NCI-H446 treated with DMSO at 0.1 percent for 48 hours (cell line): Measurements from ENCODE around the gene RNF138.
"Not testable (repeated sequence)": the region's sequence is repeated elsewhere in the genome, so short reads cannot be mapped to it uniquely, and the experiment has no call there.

Source experiments
- DNase-seq: peaks from one replicate; lab custom pipeline; 2025; lab: John Stamatoyannopoulos, UW

The RNF138 gene, protein sequence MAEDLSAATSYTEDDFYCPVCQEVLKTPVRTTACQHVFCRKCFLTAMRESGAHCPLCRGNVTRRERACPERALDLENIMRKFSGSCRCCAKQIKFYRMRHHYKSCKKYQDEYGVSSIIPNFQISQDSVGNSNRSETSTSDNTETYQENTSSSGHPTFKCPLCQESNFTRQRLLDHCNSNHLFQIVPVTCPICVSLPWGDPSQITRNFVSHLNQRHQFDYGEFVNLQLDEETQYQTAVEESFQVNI

DNA sequence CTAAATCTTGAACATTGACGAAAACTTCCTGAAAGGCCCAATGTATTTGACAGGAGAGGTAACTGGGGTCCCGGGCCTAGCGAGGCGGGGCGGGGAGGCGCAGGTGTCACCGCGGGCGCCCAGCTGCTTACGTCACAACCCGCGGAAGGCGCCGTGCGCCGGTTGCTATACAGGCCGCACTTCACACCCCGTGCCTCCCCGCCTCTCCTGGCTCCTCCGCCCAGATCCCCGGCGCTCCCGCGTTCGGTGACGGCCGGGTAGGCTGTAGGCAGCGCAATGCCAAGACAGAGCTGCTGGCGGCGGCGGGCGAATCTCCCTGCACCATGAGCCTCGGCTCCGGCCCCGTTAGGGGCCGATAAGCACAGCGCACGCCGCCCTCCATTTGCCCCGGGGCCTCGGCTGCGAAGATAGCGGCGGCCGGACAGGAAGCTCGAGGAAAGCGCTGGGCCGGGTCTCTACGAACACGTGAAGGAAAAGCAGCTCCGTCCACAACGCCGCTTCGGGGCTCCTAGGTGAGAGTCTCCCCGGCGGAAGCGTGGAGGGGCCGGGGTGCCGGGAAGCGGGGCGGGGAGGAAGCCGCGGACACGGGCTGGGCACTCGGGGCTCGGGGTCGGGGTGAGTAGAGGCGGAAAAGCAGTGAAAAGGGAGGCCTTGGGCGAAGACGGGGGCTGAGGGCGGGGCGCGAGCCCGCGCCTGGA lies at the start of gene RNF138:
RNF138 (plus strand) TSS at position 151 of the 698 bp plus-strand sequence. CDS start 903 bp downstream, outside the sequence.
- peak; percentile 67 for DNase-seq

DNA sequence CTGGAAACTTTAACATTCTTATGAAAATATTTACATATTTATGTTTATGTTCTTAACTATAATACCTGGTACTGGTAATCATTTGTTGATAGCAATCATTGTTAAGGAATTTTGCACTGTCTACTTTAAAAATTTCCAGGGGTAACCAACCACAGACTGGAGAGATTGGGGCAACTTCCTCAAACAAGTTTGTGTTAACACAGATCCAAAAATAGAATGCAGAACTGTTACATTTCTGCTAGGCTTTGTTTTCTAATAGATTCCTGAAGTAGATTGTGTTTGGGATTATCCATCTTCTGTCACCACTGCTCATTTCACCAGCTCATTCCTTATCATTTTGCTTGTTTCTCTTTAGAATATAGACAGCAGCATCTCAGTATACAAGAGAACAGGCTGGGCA lies 49.3 kb upstream of the RNF138 start:
- no peak for DNase-seq

DNA sequence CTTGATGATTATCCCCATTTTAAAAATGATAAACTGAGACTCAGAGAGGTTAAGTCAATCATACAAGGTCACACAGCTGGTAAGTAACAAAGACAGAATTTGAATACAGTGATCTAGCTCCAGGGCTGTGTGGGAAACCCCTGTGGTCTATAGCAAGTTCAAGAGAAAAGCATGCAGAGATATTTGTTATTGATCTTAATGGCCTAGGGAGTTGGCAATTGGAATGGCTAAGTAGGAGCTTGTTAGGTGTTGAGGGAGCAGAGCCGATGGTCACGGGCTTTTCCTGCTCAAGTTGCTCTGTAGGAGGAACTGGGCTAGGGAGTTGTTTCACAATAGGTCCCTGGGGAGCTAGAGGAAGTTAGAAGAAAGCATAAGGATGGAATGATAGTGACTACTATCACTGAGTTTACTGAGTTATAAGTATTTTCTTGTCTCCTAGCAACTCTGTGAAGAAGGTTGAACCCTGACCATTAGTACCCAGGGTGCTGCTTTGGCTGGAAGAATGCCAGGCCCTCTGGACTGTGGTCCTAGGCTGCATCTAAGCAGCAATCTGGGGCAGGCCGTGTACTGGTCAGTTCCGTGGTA lies 43.1 kb upstream of the RNF138 start:
- DNase-seq: no peak

DNA sequence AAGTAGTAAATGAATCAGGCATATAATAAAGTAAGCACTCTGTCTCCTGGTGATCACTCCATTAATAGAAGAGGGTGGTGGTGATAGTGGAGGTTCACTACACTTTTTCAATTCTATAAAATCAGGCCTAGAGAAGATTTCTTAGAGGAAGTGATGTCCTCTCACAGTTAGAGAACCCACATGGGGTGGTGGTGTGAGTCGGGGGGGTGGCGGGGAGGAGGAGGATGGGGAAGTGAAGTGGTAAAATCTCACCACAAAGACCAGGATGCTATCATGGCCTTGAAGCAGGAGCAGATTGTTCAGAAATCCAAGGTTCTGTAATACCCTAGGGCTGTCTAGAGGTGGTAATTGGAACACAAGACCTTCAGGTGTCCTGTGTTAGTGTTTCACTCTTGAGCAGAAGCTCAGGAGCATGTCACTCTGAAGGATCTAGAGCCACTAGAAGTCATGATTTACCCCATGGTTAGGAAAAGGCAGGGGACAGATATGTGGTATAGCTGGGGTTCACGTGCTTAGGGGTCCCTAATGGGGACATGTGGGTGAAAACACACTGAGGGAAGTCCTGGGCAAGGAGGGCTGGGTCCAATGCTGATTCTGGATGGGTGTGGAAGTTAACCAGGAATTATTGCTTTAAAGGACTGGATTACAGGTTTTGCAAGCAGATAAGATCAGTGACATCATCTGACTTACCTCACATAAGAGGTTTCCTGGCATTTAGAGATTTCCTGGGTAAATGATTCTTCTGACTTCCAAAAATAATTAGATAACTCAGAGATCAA lies 42.1 kb upstream of the RNF138 start:
- no peak for DNase-seq

DNA sequence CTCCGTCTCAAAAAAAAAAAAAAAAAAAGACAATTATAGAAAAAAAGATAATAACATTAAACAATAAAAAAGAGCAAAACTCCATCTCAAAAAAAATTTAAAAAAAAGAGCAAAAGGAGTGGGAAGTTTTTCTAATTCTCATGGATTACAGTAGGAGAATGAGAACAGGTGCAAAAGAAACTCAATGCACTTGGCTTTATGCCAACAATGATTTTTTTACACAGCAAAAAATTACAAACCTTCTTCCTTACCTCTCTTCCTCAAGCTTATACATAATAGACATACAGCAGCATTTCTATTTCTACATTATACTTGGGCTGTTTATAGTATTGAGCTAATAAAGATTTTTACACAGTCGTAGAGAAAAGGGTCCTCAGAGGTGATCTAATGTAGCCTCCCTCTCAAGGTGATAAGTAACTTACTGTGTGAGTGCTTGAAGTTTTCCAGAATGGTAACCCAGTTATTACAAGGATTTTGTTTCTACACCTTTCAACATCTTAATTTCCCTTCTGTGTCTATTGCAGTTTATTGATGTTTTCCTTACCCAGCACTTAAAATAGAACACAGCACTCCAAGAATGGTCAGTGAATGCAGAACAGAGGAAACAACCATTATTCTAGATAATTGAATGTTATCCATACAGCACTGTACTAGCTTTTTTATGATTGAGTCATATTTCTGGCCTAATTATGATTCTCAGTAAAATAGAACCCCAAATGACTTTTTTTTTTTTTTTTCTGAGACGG lies 34.9 kb upstream of the RNF138 start:
- no peak for DNase-seq

DNA sequence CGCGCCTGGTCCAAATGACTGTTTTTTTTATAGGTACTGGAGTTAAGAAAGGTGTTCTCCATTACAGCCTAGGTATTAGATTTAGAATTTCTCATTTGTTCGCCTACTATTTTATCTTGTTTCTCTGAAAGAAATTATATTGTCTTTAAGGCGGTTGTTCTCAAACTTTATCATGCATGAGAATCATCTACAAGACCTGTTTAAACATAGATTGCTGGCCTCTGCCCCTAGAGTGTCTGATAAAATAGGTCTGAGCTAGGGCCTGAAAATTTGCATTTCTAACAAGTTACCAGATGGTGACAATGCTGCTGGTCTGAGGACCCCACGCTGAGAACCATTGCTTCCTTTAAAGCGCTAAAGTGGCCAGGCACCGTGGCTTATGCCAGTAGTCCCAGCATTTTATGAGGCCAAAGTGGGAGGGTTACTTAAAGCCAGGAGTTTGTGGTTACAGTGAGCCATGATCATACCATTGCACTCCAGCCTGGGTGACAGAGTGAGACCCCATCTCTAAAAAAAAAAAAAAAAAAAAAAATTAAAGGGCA lies 34.0 kb upstream of the RNF138 start:
- DNase-seq: no peak

DNA sequence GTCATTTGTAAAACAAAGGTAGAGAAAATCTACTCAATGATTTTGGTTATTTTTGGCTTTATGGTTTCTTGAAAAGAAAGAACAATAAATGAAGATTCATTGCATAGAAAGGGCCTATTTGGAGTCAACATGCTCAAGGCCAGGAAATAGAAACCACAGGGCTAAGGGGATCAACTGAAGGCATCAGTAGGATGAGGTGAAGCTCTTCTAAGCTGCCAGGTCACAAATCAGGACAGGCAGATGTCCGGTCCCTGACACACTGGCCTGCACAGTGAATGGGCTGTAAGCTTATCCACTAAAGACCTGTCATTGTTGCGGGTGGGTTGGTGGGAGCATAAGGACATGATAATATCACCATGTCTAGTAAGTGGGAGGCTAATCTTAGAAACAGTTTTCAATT lies 31.6 kb upstream of the RNF138 start:
- DNase-seq: no peak

DNA sequence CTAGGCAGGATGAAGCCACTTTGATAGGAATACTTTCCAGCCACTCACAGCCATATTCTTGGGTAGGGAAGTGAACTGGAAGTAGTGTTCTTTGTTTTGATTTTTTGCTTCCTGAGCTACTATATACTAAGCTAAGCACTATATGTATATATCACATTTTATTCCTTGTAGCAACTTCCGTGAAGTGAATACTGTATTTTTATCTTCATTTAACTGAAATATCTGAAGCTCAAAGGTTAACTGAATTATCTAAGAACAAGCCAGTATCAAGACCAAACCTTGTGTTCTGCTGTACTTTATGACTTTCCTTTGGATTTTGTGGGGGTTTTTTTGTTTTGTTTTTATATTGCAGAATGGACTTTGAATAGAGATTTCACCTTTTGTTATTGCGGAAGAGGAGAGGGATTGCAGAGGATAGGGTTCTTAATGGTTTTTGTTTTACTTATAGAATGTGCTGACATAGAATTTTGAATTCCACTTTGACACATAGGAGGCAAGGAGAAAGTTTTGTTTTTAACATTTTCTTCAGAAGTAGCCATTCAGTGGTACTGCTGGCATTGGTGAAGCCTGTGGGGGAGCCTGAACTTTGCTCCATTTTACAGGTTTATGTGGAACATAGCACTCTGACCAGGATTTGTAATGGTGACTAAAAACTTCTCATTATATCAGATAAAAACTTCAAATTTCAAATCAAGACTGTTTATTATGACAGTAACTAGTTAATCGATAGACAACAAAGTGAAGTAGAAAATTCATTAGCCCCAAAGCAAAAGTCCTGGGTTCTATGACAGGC lies 24.1 kb upstream of the RNF138 start:
- DNase-seq: no peak

DNA sequence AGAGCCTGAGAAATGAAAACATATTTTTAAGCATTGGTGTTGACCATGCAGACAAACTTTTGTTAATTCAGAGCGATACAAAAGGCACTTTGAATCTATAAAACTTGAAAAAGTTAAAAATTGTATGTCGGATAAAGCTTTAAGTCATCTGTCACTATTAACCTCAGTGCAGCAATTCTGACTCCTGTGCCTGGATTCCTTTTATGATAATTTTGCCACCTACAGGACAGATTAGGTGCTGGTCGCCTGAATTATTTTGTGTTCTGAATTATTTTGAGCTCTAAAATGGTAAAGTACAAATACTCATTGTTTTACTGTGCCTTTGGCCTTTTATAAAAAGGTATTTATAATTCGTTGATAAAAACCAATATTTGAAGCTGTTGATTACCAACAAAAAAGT lies 19.4 kb upstream of the RNF138 start:
- no peak for DNase-seq

DNA sequence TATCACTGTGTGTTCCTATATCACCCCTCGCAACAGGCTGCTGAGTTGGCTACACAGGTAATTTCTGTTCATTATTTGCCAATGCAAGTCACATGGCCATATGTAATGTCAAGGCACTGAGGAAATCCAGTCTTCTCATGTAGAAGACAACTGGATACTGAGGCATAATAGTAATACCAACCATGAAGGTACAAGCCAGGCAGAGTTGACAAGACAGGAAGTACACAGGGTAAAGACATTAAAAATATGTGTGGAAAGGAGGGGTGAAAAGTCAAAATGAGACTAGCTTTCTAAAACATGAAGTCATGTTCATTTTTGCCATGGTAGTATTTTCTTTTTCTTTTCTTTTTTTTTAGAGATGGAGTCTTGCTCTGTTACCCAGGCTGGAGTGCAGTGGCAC lies 17.5 kb upstream of the RNF138 start:
- no peak for DNase-seq

DNA sequence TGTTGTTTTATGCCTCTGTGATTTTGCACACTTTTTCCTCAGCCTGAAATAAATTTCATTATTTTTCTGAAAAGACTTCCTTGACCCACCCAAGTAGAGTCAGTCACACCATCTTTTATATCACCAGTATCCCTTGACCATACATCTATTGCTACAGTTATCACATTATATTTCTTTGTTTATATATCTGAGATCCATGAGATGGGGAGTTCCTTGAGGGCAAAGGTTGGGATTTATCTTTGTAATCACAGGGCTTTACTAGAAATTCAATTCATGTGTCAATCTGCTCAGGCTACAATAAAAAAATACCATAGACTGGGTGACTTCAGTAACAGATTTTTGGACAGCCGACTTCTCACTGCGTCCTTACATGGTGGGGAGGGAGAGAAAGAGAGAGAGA lies 12.8 kb upstream of the RNF138 start:
- no peak for DNase-seq

DNA sequence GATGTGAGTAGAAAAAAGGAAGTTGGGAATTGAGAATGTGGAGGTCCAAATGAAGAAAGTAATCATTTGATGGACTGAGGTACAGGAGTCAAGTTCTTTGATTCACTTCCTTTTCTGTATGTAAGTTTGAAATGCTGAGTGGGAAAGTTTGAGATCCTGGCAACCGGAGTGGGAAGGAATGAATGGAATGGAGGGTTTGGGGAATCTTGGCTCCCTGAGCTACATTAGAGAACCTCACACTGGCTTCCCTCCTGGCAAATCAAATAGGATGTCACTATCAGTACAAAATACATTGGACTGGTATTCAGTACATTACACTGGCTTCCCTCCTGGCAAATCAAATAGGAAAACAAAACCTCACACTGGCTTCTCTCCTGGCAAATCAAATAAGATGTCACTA lies 9.8 kb upstream of the RNF138 start:
- no peak for DNase-seq

DNA sequence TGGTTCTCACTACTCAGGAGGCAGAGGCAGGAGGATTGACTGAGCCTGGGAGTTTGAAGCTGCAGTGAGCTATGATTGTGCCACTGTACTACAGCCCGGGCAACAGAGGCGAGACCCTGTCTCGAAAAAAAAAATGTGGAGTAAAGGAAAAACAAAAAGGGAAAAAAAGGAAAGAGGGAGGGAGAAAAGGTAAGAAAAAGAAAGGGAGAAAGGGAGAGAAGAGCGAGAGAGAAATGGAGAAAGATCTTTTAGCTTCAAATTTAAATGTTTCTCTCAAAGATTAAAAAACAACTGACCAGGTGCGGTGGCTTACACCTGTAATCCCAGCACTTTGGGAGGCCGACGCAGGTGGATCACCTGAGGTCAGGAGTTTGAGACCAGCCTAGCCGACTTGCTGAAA lies 7.9 kb upstream of the RNF138 start:
- DNase-seq: no peak

DNA sequence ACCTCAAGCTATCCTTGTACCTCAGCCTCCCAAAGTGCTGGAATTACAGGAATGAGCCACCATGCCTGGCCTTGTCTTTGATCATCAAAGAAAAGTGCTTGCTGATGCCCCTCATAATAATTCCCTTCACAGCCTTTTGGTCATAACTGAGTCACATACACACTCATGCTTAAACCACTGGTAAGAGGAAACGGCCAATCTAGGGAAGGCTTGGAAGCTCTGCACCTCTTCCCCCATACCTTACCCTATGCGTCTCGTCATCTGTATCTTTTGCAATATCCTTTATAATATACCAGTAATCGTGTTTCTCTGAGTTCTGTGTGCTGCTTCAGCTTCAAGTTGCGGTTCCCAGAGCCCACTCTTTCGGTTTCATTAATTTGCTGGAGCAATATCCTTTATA lies 4.8 kb upstream of the RNF138 start:
- no peak for DNase-seq

DNA sequence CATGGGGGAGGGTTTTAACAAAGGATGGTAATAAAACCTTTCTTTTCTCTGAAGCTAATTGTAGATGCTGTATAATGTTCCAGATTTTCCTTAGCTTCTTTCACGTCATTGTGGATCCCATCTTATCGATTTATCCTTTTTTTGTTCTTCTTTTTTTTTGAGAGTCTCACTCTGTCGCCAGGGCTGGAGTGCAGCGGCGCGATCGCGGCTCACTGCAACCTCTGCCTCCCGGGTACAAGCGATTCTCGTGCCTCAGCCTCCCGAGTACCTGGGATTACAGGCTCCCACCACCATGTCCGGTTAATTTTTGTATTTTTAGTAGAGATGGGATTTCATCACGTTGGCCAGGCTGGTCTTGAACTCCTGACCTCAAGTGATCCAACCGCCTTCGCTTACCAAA lies 843 bp upstream of the RNF138 start:
- not testable (repeated sequence) for DNase-seq

DNA sequence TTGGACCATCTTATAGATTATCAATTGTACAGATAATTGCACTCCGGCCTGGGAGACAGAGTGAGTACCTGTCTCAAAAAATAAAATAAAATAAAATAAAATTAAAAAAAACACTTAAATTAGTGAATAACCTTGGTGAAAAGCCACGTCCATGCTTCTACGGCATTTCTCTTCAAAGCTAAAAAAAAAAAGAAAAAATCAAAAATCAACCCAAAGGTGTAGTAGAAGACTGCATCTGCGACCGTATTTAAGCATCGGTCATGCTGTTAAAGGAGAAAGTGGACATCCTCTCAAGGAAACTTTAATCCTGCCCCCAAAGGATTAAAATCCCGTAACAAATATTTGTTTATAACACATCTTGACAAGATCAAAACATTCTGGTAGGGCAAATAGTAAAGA lies 350 bp upstream of the RNF138 start:
- DNase-seq: no peak

DNA sequence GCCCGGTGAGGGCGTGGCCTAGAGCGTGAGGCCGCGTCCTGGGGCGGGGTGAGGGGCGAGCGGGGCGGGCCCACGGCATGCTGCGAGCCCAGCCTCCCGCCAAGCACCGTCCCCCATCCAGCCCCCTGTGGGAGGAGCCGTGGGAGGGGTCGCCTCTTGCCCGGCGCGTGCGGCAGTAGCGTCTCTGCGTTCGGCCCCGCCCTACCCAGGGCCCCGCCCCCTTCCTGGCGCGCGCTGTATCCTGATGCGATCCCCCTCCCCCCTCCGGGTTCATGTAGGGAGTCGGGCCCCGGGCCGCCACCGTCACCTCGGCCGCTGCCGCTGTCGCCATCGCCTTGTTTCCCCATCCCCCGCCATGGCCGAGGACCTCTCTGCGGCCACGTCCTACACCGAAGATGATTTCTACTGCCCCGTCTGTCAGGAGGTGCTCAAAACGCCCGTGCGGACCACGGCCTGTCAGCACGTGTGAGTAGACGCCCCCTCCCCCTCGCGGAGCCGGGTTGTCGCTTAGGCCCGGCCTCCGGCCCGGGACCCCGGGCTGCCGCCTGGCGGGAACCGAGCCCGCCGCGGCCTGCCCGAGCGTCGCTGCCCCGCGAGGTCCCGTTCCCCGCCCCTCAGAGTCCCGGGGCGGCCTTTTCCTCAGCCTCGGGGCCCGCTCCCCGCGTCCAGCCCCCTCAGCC lies 888 bp downstream of the RNF138 start:
- DNase-seq: peak; percentile 91

DNA sequence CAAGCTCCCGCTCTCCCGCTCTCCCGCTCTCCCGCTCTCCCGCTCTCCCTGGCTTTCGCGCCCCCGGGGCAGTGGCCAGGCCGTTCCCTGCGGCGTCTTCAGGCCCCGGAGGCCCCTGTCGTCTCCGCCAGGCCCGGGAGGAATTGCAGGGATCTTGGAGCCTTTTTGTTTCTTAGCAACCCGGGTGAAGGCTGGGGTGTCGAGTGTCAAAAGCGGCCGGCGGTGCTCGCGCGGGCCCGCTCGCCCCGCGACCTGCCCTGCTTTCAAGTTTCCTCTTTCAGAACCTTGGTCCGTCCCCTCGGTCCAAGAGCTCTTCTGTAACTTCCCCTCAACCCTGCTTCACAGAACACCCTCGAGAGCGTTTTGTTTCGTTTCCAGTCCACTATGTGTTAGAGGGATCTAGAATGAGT lies 1.4 kb downstream of the RNF138 start:
- no peak for DNase-seq

DNA sequence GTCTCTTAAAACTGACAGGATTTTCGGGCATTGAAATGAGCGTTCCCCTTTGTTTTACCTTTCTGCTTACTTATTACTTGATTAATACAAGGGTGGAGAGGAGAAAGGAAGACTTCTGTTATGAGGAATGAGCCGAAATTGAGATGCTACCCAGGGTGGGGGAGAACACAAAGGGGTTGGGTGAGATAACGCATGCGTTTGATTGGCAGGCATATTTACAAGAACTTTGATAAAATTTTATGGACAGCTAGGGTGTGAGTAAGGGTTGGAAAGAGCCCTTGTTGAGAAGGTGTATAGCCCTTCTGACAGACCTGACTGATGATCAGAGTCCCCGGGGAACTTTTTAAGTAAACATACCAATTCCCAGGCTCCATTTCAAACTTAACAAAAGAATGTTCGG lies 1.8 kb downstream of the RNF138 start:
- no peak for DNase-seq

DNA sequence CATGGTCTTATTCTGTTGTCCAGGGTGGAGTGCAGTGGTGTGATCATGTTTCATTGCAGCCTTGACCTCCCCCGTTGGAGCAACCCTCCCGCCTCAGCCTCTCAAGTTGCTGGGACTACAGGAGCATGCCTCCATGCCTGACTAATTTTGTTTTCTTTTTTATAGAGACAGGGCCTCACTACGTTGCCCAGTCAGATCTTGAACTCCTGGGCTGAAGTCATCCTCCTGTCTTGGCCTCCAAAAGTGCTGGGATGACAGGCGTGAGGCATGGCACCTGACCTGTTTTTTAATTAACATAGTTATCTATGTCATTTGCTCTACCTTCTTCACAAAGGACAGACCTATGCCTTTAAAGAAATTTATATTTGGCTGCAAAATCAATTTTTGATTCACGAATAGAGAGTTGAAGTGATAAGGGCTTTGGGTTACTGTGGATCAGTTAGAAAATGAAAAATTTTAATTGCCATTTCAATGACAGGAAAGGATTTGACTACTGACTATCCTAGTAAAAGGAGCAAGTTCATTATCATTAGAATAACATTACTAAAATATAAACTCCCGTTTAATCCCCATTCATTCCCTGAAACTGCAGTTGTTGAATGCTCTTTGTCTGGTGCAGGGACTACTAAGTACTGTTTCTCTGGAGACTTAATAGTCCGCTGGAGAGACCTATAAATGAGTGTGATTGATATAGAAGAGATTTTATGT lies 3.7 kb downstream of the RNF138 start:
- DNase-seq: no peak
